H9 (cell line): Measurements from ENCODE around the gene HNRNPLL. TPM values are rescaled to one million over a fixed set of nuclear protein-coding genes. Genes with fewer than 3 reads are reported as not detected.

Experiments used
- DNase-seq: peaks from one replicate; pipeline ENCODE4 v3.0.0-alpha.2; 2017
- H2AFZ ChIP-seq: one replicate; pipeline ENCODE4 v1.6.1; 2013; ENCODE audit warnings: mild to moderate bottlenecking, low read length, control low read depth, moderate library complexity
- H2AK5ac ChIP-seq: 2 replicates; pipeline ENCODE4 v1.6.1; 2013; ENCODE audit warnings: low read length, control low read depth, mixed read lengths; ENCODE audit not compliant: insufficient read length
- H2BK120ac ChIP-seq: one replicate; pipeline ENCODE4 v1.6.1; 2013; ENCODE audit warnings: low read depth, mild to moderate bottlenecking, low read length, control low read depth, inconsistent platforms; ENCODE audit not compliant: poor library complexity, severe bottlenecking
- H2BK12ac ChIP-seq: 2 replicates; pipeline ENCODE4 v1.6.1; 2013; ENCODE audit warnings: low read length, control low read depth, mixed read lengths, low read depth; ENCODE audit not compliant: insufficient read length
- H2BK15ac ChIP-seq: 2 replicates; pipeline ENCODE4 v1.6.1; 2013; ENCODE audit warnings: low read depth, low read length, control low read depth
- H2BK20ac ChIP-seq: one replicate; pipeline ENCODE4 v1.6.1; 2013; ENCODE audit warnings: low read depth, mild to moderate bottlenecking, low read length, control low read depth, inconsistent platforms; ENCODE audit not compliant: poor library complexity, severe bottlenecking
- H2BK5ac ChIP-seq: 2 replicates; pipeline ENCODE4 v1.6.1; 2013; ENCODE audit warnings: low read length, control low read depth, mixed read lengths; ENCODE audit not compliant: insufficient read length
- H3K14ac ChIP-seq: 2 replicates; pipeline ENCODE4 v1.6.1; 2013; ENCODE audit warnings: low read length, control low read depth; ENCODE audit not compliant: insufficient read depth
- H3K18ac ChIP-seq: 2 replicates; pipeline ENCODE4 v1.6.1; 2013; ENCODE audit warnings: low read depth, mild to moderate bottlenecking, mixed read lengths, low read length, control low read depth; ENCODE audit not compliant: insufficient read length
- H3K23ac ChIP-seq: 2 replicates; pipeline ENCODE4 v1.6.1; 2013; ENCODE audit warnings: low read length, control low read depth, mixed read lengths, low read depth; ENCODE audit not compliant: insufficient read length
- H3K23me2 ChIP-seq: 2 replicates; pipeline ENCODE4 v1.6.1; 2013; ENCODE audit warnings: low read depth, mild to moderate bottlenecking, mixed read lengths, low read length, control low read depth; ENCODE audit not compliant: insufficient read length, poor library complexity, severe bottlenecking
- H3K27ac ChIP-seq: 2 replicates; pipeline ENCODE4 v1.5.1; 2013; ENCODE audit warnings: low read length, control low read depth, mixed read lengths, low read depth; ENCODE audit not compliant: insufficient read length
- H3K27me3 ChIP-seq: 2 replicates; pipeline ENCODE4 v1.6.1; 2013; ENCODE audit warnings: low read length, control low read depth, inconsistent platforms; ENCODE audit not compliant: insufficient read depth
- H3K4ac ChIP-seq: 2 replicates; pipeline ENCODE4 v1.6.1; 2013; ENCODE audit warnings: low read depth, mild to moderate bottlenecking, control low read depth, inconsistent platforms, low read length, moderate library complexity
- H3K4me1 ChIP-seq: 2 replicates; pipeline ENCODE4 v1.6.1; 2013; ENCODE audit warnings: low read length, control low read depth, inconsistent platforms; ENCODE audit not compliant: insufficient read depth
- H3K4me2 ChIP-seq: 2 replicates; pipeline ENCODE4 v1.6.1; 2013; ENCODE audit warnings: low read length, control low read depth, mixed read lengths; ENCODE audit not compliant: insufficient read length, insufficient read depth
- H3K56ac ChIP-seq: 2 replicates; pipeline ENCODE4 v1.6.1; 2013; ENCODE audit warnings: low read depth, mild to moderate bottlenecking, mixed read lengths, low read length, control low read depth; ENCODE audit not compliant: insufficient read length
- H3K79me1 ChIP-seq: 2 replicates; pipeline ENCODE4 v1.6.1; 2013; ENCODE audit warnings: low read depth, mild to moderate bottlenecking, moderate library complexity, low read length, control low read depth, inconsistent platforms; ENCODE audit not compliant: insufficient read depth, poor library complexity, severe bottlenecking
- H3K79me2 ChIP-seq: 2 replicates; pipeline ENCODE4 v1.6.1; 2013; ENCODE audit warnings: low read length, control low read depth, inconsistent platforms; ENCODE audit not compliant: insufficient read depth
- H3K9ac ChIP-seq: 2 replicates; pipeline ENCODE4 v1.6.1; 2013; ENCODE audit warnings: low read length, control low read depth, mixed read lengths; ENCODE audit not compliant: insufficient read length; ENCODE audit errors: extremely low read depth
- H3K9me3 ChIP-seq: one replicate; pipeline ENCODE4 v1.6.1; 2013; ENCODE audit warnings: low read depth, low read length, inconsistent platforms; ENCODE audit not compliant: control insufficient read depth
- H3T11ph ChIP-seq: one replicate; pipeline ENCODE4 v1.6.1; 2013; ENCODE audit warnings: mild to moderate bottlenecking, low read length, control low read depth, inconsistent platforms
- H4K20me1 ChIP-seq: one replicate; pipeline ENCODE4 v1.6.1; 2013; ENCODE audit not compliant: control insufficient read depth, insufficient read length, insufficient read depth
- H4K5ac ChIP-seq: 2 replicates; pipeline ENCODE4 v1.6.1; 2013; ENCODE audit warnings: low read depth, mild to moderate bottlenecking, mixed read lengths, low read length, control low read depth; ENCODE audit not compliant: insufficient read length
- H4K8ac ChIP-seq: replicated peaks from 2 replicates; pipeline ENCODE4 v1.6.1; 2013; ENCODE audit warnings: low read length, control low read depth, mixed read lengths, low read depth; ENCODE audit not compliant: insufficient read length
- H4K91ac ChIP-seq: 2 replicates; pipeline ENCODE4 v1.6.1; 2013; ENCODE audit warnings: low read depth, mild to moderate bottlenecking, moderate library complexity, mixed read lengths, low read length, control low read depth; ENCODE audit not compliant: insufficient read length
- H3K27ac Mint-ChIP-seq, 3 experiments: 2 replicates in 2 of 3; 3 replicates in 1 of 3; pipeline ENCODE4 v1.8.0; 2020 to 2021; ENCODE audit warnings: mixed read lengths in 3 of 3, mild to moderate bottlenecking in 1 of 3, moderate library complexity in 1 of 3
- H3K27me3 Mint-ChIP-seq: 2 replicates; pipeline ENCODE4 v1.8.0; 2021; ENCODE audit warnings: low read depth, mild to moderate bottlenecking, moderate library complexity, mixed read lengths
- H3K36me3 Mint-ChIP-seq, 3 experiments: 2 replicates in 2 of 3; 3 replicates in 1 of 3; pipeline ENCODE4 v1.8.0; 2020 to 2021; ENCODE audit warnings: low read depth in 3 of 3, mixed read lengths in 3 of 3; ENCODE audit not compliant: insufficient read depth in 1 of 3
- H3K4me1 Mint-ChIP-seq, 2 experiments: 2 replicates each; pipeline ENCODE4 v1.8.0; 2020; ENCODE audit warnings: mixed read lengths in 2 of 2
- H3K4me3 Mint-ChIP-seq, 2 experiments: 2 replicates in 1 of 2; 3 replicates in 1 of 2; pipeline ENCODE4 v1.8.0; 2020 to 2021; ENCODE audit warnings: mild to moderate bottlenecking in 2 of 2, mixed read lengths in 2 of 2, moderate library complexity in 1 of 2
- H3K9me3 Mint-ChIP-seq, 2 experiments: 2 replicates in 1 of 2; 3 replicates in 1 of 2; pipeline ENCODE4 v1.8.0; 2020; ENCODE audit warnings: mild to moderate bottlenecking in 2 of 2, mixed read lengths in 2 of 2, moderate library complexity in 1 of 2
- CTCF ChIP-seq: fragments of 200-600 bp; sonication (generic); conservative IDR thresholded peaks from 3 replicates; pipeline ENCODE4 v1.8.0; 2021; ENCODE audit warnings: antibody characterized with exemption, mild to moderate bottlenecking
- WGBS: extraction: QIAGEN DNeasy Blood & Tissue Kit; methylation state at CpG from one replicate; pipeline ENCODE4 v1.1.7; 2013; ENCODE audit warnings: missing lambda C conversion rate, low lambda C conversion rate, mixed read lengths; ENCODE audit not compliant: insufficient read length; ENCODE audit errors: extremely low coverage; 5-methylcytosine and 5-hydroxymethylcytosine counted together
- total RNA-seq: library from RNA; stranded (reverse); gene quantifications from 2 replicates; pipeline ENCODE4 v1.2.1, GENCODE V29; 2021

Gene HNRNPLL
- total RNA-seq, 1 experiment from 2014 or later: 52.3 TPM

- WGBS: 100% methylated on average over 1 of the region's 3 CpGs
These were observed 32.0 kb upstream of the HNRNPLL start for GRCh38 chr2:38634684-38635083.

More at GRCh38 chr2:38634684-38635083, 32.0 kb upstream of the HNRNPLL start:
- H3K27me3 Mint-ChIP-seq: peaks cover 2% of the 10 kb centered on the region; the same call in 1 of the 2 replicates
- H3K79me1 ChIP-seq: no peaks in the 10 kb centered on the region
- no peak overlapping the region for H3K4ac ChIP-seq
- H4K91ac ChIP-seq: no peak overlapping the region
- no peaks in the 10 kb centered on the region for H3K79me2 ChIP-seq
- H4K8ac ChIP-seq: no peak overlapping the region
- no peak for DNase-seq
- TF ChIP-seq CTCF: no peak
- peaks cover 5 to 10% of the 10 kb centered on the region in 2 experiments; a peak in 4 of 5 replicates for H3K9me3 Mint-ChIP-seq
- H3K27ac Mint-ChIP-seq: no peak overlapping the region
- no peak overlapping the region for H3K27ac ChIP-seq
- no peak overlapping the region for H2BK5ac ChIP-seq
- no peak overlapping the region for H3K4me2 ChIP-seq
- peaks cover 5 to 6% of the 10 kb centered on the region in 2 experiments; a peak in 3 of 4 replicates for H3K4me1 Mint-ChIP-seq
- H3K23ac ChIP-seq: no peak overlapping the region
- H2BK20ac ChIP-seq: no peak overlapping the region
- no peak overlapping the region for H3K9ac ChIP-seq
- H3K14ac ChIP-seq: no peak overlapping the region
- H2BK120ac ChIP-seq: no peak overlapping the region
- H3K4me3 Mint-ChIP-seq: no peak overlapping the region
- no peak overlapping the region for H3T11ph ChIP-seq
- no peaks in the 10 kb centered on the region for H3K27me3 ChIP-seq
- H3K56ac ChIP-seq: no peak overlapping the region
- H3K18ac ChIP-seq: no peak overlapping the region
- H2BK15ac ChIP-seq: no peak overlapping the region
- no peaks in the 10 kb centered on the region for H3K9me3 ChIP-seq
- H3K36me3 Mint-ChIP-seq: peaks cover 0 to 8% (median 1%) of the 10 kb centered on the region in 3 experiments; a peak in 2 of 7 replicates
- H2AFZ ChIP-seq: no peak overlapping the region
- H3K4me1 ChIP-seq: no peaks in the 10 kb centered on the region
- no peaks in the 10 kb centered on the region for H4K20me1 ChIP-seq
- no peak overlapping the region for H4K5ac ChIP-seq
- no peaks in the 10 kb centered on the region for H3K23me2 ChIP-seq
- H2AK5ac ChIP-seq: no peak overlapping the region
- no peak overlapping the region for H2BK12ac ChIP-seq
